GM19328 (cell line): ENCODE measurements around the gene CACHD1.

ENCODE experiments used
- ATAC-seq: cut with Tn5 transposase; IDR thresholded peaks from one replicate; pipeline ENCODE4 v1.9.1; 2021; ENCODE audit warnings: mild to moderate bottlenecking, moderate library complexity; ENCODE audit not compliant: unreplicated experiment

CACHD1 gene

DNA sequence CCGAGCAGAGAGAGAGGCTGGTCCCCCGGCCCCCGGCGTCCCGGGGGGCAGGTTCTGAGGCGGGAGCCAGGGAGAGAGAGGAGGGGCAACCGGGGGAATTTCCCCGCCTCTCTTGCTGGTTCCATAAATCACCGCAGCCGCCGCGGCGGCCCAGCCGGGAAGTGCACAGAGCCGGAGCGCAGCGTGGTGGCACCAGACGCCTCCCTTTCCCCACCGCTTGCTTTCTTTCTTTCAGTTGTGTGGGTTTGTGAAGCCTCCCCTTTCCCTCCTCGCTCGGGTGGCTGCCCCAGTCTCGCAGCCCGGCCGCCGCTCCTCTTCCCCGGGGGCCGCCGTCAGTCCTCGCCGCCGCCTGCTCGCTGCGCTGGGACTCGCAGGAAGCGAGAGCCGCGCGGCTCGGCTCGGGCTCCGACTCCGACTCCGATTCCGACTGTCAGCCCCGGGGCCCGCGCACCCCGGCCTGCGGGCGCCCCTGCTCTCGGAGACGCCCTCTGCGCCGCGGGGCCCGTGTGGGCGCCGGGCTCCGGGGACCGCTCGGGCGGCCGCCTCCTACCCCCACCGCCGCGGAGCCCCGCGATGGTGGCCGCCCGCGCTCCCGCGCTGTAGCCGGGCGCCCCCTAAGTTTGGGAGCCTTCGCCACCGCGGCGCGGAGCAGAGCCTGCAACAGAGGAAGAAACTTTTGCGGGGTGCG lies at the start of gene CACHD1:
CACHD1 (plus strand) TSS at position 153 of the 688 bp plus-strand sequence. CDS start 616 bp downstream, outside the sequence.
- peak; percentile 74 for ATAC-seq

DNA sequence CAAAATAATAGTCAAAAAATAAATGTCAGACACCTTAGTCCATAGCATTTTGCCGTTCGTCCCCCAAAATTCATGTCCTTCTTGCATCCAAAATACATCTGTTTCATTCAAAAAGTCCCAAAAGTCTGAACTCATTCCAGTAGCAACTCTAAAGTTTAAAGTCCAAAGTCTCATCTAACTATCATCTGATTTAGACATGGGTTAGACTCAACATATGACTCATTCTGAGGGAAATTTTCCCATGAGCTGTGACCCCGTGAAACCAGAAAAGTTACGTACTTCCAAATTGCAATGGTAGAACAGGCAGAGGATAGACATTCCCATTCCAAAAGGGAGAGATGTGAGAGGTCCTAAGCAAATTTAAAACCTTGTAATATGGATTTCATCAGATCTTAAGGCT lies 48.6 kb upstream of the CACHD1 start:
- no peak for ATAC-seq

DNA sequence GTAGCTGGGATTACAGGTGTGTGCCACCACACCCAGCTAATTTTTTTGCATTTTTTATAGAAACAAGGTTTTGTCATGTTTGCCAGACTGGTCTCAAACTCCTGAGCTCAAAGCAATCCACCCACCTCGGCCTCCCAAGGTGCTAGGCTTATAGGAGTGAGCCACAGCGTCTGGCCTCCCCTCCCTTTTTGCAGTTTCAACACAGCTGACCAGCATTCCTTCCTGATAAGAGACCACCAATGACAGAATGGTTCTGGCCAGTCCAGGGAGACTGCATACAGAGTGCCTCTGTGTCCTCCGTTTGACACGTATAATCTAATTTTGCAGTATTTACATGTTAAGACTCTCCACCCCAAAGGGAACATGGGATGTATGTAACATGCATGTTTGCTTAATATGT lies 46.4 kb upstream of the CACHD1 start:
- ATAC-seq: no peak

DNA sequence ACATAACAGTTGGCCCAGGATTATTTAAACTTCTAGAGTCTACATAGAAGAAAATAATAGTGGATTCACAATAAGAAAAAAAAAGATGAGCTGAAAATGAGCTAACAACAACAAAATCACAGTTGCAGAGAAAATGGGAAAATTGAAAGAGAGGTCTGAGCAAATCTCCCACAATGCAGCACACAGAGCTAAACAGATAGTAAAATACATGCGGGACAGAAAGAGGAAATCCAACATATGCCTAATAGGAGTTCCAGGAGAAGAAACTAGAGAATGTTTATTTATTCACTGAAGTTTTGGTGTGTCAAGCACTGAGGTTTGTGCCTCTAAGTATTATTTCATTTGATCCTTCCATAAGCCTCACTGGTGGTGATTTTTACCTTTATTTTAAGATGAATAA lies 45.5 kb upstream of the CACHD1 start:
- ATAC-seq: no peak

DNA sequence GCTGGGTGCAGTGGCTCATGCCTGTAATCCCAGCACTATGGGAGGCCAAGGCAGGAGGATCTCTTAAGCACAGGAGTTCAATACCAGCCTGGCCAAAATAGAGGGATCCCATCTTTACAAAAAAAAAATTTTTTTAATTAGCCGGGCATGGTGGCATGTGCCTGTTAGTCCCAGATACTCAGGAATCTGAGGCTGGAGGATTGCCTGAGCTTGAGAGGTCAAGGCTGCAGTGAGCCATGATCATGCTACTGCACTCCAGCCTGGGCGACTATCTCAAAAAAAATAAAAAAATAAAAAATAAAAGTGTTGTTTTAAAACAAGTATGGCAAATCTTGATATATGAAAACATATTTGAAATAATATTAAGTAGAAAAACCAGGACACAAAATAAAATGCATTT lies 44.4 kb upstream of the CACHD1 start:
- no peak for ATAC-seq

DNA sequence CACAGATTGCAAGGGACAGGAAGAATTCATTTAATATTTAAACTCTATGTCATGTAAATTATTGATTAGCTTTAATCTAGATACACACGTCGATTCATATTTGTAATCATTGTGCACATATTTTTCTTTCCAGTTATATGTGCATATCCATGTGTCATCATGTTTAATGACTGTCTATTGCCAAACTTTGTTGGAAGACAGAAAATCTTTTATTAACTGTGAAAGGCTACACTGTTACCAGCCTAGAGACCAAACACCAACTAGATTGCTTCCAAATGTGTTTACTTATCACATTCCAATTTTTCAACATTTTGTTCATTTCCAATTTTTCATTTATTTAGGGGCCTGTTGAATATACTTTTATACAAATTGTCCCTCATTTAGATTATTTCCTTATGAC lies 43.2 kb upstream of the CACHD1 start:
- no peak for ATAC-seq

DNA sequence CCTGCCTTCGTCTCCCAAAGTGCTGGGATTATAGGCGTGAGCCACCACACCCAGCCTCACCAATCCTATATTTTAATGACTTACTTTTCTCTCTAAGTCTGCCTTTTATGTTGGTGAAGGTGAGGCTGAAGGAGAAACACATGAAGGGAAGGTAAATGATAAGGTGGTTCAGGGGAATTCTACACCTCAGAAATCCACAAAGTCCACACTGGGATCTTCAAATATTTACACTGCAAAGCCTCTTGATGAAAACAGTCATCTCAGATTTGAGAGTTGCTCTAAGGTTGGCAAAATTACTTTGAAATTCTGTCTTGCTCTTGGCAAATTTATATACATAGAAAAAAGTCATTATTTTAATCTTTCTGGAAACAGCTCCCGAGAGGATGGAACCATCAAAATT lies 42.0 kb upstream of the CACHD1 start:
- no peak for ATAC-seq

DNA sequence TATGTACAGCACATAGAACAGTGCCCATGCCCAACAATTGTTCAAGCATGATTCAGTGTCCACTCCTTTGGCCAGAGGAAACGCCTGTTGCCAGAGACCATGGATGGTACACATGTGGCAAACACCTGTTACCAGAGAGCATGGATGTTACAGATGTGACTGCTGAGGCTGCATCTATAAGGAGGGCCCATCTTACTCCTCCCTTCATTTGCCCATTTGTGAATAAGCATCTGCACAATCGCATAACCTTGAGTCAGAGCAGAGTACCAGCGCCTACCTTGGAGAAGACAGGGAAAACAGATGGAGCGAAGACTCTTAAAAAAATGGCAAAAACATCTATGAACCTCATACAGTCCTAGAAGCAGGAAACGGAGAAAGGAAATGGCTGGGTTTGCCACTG lies 36.6 kb upstream of the CACHD1 start:
- ATAC-seq: no peak

DNA sequence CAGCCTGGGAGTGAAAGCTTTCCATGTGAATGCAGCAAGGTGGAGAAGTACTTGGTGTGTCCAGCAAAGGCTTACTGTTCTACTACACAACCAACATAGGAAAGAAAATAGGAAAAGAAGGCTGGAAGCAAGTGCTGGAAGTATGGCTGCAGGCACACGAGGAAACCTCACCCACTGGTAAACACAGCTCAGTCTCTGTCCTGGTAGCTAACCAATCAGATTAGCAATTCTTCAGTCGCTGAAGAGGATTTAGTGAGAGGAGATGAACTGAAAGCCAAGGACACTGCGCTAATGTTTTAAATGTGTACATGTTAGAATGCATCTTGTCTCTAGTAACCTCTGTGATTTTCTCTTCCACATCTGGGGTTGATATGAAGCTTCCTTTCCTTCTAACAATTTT lies 36.2 kb upstream of the CACHD1 start:
- no peak for ATAC-seq

DNA sequence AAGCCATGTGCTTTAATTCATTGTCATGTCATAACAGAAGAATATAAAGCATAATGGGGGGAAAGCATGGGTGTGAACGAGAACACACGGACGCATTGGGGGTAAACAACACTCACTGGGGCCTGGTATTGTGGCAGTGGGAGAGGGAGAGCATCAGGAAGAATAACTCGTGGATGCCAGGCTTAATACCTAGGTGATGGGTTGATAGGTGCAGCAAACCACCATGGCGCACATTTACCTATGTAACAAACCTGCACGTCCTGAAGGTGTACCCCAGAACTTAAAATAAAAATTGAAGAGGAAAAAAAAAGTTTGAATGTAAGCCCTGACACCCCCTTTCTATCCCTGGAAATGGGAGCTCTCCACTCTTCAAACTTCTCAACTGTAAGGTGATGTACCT lies 34.9 kb upstream of the CACHD1 start:
- no peak for ATAC-seq

DNA sequence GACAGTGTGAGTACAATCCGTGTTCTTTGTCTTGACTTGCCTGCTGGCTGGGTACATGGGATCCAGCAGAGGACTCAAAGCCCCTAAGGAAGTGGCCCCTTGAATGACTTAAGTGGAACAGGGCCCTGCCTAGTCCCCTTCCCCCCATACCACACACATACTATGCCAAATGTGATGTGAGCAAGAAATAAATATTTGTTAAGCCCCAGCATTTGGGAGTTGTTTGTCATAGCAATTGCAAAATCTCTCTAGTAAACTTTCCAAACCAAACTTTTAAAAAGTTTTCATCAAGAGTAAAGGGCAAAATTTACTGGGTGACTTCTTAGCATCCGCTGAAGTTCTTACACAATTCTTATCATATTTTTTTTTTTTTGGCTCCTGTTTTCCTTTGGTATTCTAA lies 32.5 kb upstream of the CACHD1 start:
- ATAC-seq: no peak

DNA sequence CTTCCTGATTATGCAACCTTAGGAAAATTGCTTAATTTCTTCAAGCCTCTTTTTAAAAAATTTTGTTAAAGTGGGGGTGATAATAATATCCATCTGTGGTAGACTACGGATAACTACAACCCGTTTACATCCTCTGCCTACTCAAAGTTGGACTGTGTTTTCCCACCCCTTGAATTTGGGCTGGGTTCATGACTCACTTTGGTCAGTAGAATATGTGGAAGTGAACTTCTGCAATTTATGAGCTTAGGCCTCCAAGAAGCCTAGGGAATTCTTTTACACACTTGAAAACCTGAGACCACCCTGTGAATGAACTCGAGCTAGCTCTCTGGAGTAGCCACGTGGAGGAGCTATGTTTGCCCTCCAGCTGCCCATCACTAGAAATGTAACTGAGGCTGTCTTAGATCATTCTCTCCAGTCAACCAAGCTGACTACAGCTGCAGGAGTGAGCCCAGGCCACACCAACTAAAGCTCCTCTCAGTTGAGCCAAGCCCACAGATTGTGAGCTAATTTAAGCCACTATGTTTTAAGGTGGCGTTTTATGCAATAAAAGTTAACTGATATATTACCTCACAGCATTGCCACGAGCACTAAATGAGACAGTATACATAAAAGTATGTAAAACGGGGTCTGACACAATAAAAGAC lies 29.6 kb upstream of the CACHD1 start:
- ATAC-seq: no peak

DNA sequence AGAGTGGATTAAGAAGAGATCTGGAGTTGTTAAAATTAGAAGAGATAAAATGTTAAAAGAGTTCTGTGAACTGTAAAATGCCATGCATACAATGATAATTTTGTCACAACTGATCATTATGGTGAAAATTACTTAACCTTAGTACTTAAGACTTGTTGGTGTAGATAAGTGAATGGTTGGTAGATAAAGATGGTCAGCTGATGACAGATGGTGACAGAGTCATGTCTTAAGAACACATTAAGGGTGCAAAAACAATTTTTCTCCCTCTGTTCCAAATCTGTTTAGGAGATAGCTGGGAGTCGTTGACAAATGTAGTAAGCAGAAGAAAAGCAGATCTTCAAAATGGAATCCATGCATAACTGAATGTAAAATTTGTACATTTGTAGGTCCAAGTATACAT lies 18.5 kb upstream of the CACHD1 start:
- no peak for ATAC-seq

DNA sequence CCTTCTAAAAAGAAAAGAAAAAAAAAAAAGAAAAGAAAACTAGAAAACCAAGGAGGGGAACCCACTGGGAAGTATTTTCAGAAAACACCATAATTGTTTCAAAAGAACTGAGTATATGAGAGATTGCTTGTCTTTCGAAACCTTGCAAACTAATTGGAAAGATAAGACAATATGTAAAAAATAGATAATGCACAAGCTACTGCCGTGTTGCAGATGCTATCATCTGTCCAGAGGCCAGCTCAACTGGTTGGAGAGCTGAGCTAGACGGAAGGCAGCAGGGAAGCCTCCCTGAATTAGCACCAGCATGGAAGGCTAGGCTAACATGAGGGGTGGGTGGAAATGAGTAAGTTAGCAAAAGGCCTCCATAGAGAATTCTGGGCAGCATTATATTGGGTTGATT lies 16.2 kb upstream of the CACHD1 start:
- no peak for ATAC-seq

DNA sequence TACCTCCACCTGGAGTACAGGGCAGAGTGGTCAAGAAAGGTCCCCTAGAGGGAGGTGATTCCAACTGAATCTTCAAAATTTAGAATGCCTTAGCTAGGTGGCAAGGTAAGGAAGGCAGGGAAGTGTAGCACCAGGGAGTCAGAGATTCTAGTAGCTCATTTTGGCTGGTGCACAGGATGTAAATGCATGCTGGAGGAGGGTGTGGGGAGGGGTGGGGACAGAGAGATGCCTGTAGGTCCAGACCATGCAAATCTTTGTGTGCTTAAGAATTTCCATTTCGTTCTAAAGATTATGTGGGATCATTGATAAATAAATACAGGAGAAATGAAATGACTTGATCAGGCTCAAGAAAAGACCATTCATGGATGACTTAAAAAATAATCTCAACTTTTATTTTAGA lies 11.0 kb upstream of the CACHD1 start:
- no peak for ATAC-seq

DNA sequence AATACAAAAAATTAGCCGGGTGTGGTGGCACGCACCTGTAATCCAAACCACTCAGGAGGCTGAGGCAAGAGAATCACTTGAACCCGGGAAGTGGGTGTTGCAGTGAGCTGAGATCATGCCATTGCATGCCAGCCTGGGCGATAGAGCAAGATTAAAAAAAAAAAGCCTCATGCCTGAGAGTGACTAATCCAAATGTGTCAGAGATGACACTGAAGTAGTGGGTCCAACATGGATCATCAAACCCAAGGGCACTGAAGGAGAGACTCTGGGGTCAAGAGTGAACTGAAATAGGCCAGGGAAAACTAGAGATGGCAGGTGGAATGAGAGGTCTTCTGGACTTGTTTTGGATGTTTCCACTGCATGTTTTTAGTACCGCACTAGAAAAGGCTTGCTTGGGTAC lies 10.2 kb upstream of the CACHD1 start:
- ATAC-seq: no peak

DNA sequence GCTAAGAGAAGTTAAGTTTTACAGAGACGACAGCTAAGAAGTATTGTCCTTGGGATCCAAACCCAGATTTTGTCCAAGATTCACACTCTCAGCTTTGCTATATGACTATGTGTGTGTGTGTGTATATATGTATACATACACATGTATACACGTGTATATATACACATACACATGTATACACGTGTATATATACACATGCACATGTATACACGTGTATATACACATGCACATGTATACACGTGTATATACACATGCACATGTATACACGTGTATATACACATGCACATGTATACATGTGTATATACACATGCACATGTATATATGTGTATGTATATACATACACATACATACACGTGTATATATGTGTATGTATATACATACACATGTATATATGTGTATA lies 3.9 kb upstream of the CACHD1 start:
- ATAC-seq: no peak

DNA sequence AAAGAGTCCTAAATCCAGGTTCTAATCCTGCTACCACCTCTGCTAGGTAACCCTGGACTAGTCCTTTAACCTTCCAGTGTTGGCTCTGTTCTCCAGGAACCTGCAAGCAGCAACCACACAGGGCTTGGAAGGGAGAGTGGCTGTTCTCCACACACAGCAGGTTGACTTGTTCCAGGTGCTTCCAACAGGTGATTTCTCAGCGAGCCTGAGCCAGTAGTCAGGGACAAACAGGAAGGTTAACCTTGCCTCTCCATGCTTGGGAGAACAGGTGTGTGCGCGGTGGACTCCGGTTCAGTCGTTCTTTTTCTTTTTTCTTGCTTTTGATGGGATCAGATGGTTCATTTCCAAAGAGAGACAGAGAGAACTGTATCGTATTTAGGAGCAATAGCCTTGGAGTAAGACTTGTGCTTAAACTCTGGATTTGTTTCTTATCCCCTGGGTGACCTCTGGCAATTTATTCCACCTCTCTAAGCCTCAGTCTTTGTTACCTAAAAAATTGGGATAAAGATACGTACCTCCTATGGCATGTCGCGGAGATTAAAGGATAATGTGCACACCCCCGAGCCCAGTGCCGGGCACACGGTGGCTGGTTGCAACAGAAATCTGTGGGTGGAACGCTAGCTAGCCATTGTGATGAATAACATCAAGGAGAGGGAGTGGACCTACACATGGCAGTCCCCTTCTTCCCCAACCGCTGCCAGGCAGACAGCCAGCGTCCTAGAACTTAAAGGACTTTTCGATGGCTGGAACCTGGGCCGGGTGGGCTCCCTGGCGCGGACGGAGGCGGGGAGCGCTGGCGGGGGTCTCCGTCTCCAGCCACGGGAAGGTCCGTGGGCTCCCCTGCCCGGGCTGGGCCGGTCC lies 583 bp upstream of the CACHD1 start:
- ATAC-seq: no peak

DNA sequence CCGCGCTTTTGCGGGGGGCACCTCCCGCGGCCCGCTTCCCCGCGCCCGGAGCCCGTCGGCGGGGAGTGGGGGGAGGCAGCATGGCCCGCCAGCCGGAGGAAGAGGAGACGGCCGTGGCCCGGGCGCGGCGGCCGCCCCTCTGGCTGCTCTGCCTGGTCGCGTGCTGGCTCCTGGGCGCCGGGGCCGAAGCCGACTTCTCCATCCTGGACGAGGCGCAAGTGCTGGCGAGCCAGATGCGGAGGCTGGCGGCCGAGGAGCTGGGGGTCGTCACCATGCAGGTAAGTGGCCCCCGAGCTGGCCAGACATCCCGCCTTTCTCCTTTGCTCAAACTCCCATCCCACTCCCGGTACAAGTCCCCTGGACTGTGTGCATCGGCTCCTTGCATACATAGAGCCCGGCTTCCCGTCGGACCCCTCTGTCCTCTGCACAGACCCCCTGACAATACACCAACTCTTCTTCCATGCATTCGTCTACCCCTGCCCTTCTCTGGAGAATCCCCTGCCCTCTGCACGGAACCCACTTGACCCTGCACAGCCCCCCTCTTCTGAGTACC lies 812 bp downstream of the CACHD1 start:
- ATAC-seq: peak; percentile 12

DNA sequence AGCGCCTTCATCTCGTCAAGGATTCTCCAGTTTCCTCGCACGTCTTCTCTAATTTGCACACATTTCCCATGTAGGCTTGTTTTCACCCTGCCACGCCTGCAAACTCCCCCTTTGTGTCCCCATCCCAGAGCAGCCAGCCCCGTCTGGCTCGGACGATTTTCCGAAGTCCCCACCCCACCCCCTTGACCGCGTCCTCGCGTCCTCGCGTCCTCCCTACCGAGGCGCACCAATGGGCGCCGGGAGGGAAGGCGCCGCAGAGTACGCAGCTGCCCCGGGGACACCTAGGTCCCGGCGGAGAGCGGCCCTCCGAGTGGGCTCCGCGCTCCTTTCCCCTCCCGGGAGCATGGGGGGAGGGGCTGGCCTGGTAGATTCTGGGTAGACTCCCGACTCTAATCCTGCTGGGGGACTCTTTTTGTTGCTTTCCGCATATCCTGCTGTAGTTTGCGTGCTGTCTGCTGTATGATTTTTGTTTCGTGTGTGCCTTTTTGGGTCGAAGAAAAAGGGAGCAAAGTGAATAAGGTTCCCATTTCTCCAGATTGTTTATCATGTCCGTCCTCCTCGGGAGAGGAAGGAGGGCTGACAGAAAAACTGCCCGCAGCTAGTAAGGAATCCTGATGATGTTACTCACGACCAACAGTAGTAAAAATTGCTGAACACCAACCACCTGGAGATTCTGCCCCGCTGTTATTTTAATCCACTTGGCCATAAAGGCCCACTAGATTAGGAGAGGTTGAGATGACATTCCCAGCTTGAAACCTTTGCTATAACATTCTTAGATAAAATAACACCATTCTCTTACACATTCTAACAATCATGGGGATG lies 1.5 kb downstream of the CACHD1 start:
- ATAC-seq: no peak

DNA sequence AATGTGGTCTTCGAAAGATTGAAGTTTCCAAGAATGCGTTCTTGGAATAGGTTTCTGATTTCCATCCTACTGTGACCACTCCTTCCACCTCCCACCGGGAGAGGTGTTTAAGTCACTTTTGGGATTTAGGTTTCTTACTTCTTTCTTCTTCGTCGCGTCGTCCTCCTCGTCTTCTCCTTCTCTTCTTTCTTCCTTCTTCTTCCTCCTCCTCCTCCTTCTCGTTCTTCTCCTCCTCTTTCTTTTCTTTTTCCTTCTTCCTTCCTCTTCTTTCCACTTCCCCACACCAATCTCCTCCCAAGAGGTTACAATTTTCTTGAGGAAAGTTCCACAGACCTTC lies 2.1 kb downstream of the CACHD1 start:
- no peak for ATAC-seq
